ENCODE data around the gene RAD51. TPM values are rescaled to one million over a fixed set of nuclear protein-coding genes. Genes with fewer than 3 reads are reported as not detected.

RAD51 gene
- total RNA-seq, 1 donor from 2014 or later, result 9.2 TPM

Other genes starting within 250 kb of the RAD51 start
- 11.0 and 11.1 TPM in 2 replicates for gene CHST14, start 224.2 kb upstream of the RAD51 start, total RNA-seq
- 20.8 and 26.2 TPM in 2 replicates for gene CCDC32, start 130.1 kb upstream of the RAD51 start, total RNA-seq
- 15.7 and 16.5 TPM in 2 replicates for gene RPUSD2, start 125.9 kb upstream of the RAD51 start, total RNA-seq
- 18.1 and 33.8 TPM in 2 replicates for gene KNL1, start 100.9 kb upstream of the RAD51 start, total RNA-seq
- 26.9 and 37.8 TPM in 2 replicates for gene RMDN3, start 60.1 kb downstream of the RAD51 start, total RNA-seq
- 10.6 and 12.9 TPM in 2 replicates for gene GCHFR, start 68.9 kb downstream of the RAD51 start, total RNA-seq
- 0.53 and 0.63 TPM in 2 replicates for gene C15orf62, start 74.8 kb downstream of the RAD51 start, total RNA-seq
- gene ZFYVE19, start 111.9 kb downstream of the RAD51 start, total RNA-seq, result 13.9 and 25.8 TPM in 2 replicates
- 38.2 and 48.7 TPM in 2 replicates for gene DNAJC17, start 112.3 kb downstream of the RAD51 start, total RNA-seq
- not detected in 2 replicates for gene PPP1R14D, start 133.5 kb downstream of the RAD51 start, total RNA-seq
- gene SPINT1, start 148.9 kb downstream of the RAD51 start, total RNA-seq, result 1.1 and 1.7 TPM in 2 replicates
- gene RHOV, start 179.1 kb downstream of the RAD51 start, total RNA-seq, result 0.07 TPM in 1 of 2 replicates, not detected in the other
- 48.7 and 50.8 TPM in 2 replicates for gene VPS18, start 199.3 kb downstream of the RAD51 start, total RNA-seq
- gene DLL4, start 234.2 kb downstream of the RAD51 start, total RNA-seq, result 18.6 and 43.9 TPM in 2 replicates

All from pulmonary artery endothelial cell (primary cell).